Gastroesophageal sphincter (tissue), 3 donors: ENCODE data around the gene AIMP1.

ENCODE experiments used
- CTCF ChIP-seq, 4 experiments: fragments of 200-600 bp in 2 of 4; fragments of 450-650 bp in 2 of 4; sonication (generic) in 1 of 4; IDR thresholded peaks; one replicate each; pipeline ENCODE4 v1.5.1; 2017 to 2019; ENCODE audit warnings: antibody characterized with exemption in 4 of 4, mild to moderate bottlenecking in 2 of 4, moderate library complexity in 2 of 4
- EP300 ChIP-seq: sonication (generic); formaldehyde crosslinking; IDR thresholded peaks from one replicate; pipeline ENCODE4 v1.6.1; 2017; ENCODE audit warnings: antibody characterized with exemption, mild to moderate bottlenecking
- POLR2A ChIP-seq, 2 donors: fragments of 450-650 bp; IDR thresholded peaks; one replicate each; pipeline ENCODE4 v1.6.1; 2017; ENCODE audit warnings: antibody characterized with exemption in 2 of 2, mild to moderate bottlenecking in 2 of 2, moderate library complexity in 1 of 2
- POLR2AphosphoS5 ChIP-seq: sonication (generic); formaldehyde crosslinking; IDR thresholded peaks from one replicate; pipeline ENCODE4 v1.6.1; 2017; ENCODE audit warnings: antibody characterized with exemption

GRCh38 chr4:106314960-106315359 is 1.4 kb upstream of the AIMP1 start:
- TF ChIP-seq POLR2AphosphoS5 = no peak
- TF ChIP-seq CTCF (IDR thresholded peaks at IDR 0.05) = no peak
- TF ChIP-seq POLR2A (IDR thresholded peaks at IDR 0.05) = no peak
- no peak for TF ChIP-seq EP300
